ENCODE data around the gene SRRM1.
"Not testable (repeated sequence)": the region's sequence is repeated elsewhere in the genome, so short reads cannot be mapped to it uniquely, and the experiment has no call there.

The SRRM1 gene

GRCh38 chr1:24696041-24696755, 53.1 kb downstream of the SRRM1 start:
- no peak for DNase-seq

GRCh38 chr1:24696756-24697330, 53.7 kb downstream of the SRRM1 start:
- no peak for DNase-seq

DNA sequence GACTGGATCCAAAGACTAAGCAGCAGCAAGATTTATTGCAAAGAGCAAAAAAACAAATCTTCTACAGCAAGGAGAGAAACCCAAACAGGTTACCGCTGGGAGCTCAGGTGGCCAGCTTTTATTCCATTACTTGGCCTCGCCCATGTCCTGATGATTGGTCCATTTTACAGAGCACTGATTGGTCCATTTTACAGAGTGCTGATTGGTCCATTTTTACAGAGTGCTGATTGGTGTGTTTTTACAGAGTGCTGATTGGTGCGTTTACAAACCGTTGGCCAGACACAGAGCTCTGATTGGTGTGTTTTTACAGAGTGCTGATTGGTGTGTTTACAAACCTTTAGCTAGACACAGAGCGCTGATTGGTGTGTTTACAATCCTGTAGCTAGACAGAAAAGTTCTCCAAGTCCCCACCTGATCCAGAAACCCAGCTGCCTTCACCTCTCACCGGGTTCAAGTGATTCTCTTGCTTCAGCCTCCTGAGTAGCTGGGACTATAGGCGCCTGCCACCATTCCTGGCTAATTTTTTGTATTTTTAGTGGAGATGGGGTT, 54.4 kb downstream of the SRRM1 start:
- peak; percentile 12 for DNase-seq

DNA sequence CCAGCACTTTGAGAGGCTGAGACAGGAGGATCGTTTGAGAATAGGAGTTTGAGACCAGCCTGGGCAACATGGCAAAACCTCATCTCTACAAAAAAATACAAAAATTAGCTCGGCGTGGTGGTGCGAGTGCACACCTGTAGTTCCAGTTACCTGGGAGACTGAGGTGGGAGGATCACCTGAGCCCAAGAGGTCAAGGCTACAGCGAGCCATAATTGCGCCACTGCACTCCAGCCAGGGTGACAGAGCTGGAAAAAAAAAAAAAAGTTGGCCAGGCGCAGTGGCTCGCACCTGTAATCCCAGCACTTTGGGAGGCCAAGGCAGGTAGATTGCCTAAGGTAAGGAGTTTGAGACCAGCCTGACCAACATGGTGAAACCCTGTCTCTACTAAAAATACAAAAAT, 55.2 kb downstream of the SRRM1 start:
- not testable (repeated sequence) for DNase-seq

- no peak for DNase-seq
Measured at GRCh38 chr1:24699628-24700027, 56.5 kb downstream of the SRRM1 start.

GRCh38 chr1:24702511-24703293, 59.6 kb downstream of the SRRM1 start:
- DNase-seq: no peak

- DNase-seq: no peak
Measured at GRCh38 chr1:24704411-24705259, 61.5 kb downstream of the SRRM1 start.

- peak; percentile 47 for DNase-seq
Measured at GRCh38 chr1:24705260-24706073, 62.4 kb downstream of the SRRM1 start.

DNA sequence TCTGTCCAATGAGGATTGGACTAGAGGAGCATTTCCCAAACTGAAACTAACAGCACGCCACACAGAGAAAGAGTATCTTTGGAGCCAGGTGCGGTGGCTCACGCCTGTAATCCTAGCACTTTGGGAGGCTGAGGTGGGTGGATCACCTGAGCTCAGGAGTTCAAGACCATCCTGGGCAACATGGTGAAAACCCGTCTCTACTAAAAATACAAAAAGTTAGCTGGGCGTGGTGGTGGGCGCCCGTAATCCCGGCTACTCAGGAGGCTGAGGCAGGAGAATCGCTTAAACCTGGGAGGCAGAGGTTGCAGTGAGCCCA, 62.9 kb downstream of the SRRM1 start:
- DNase-seq: not testable (repeated sequence)

DNA sequence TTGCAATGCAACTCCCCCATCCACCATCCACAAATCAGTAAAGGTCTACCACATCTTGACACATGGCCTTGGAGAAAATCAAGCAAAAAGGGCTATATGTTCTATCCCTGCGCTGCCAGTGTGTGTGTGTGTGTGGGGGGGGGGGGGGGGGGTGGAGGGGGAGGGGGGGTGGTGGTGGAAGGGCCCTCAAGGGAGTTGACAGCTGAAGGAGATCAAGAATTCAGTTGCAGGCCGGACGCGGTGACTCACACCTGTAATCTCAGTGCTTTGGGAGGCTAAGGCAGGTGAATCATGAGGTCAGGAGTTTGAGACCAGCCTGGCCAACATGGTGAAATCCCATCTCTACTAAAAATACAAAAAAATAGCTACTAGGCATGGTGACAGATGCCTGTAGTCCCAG, 64.6 kb downstream of the SRRM1 start:
- DNase-seq: no peak

DNA sequence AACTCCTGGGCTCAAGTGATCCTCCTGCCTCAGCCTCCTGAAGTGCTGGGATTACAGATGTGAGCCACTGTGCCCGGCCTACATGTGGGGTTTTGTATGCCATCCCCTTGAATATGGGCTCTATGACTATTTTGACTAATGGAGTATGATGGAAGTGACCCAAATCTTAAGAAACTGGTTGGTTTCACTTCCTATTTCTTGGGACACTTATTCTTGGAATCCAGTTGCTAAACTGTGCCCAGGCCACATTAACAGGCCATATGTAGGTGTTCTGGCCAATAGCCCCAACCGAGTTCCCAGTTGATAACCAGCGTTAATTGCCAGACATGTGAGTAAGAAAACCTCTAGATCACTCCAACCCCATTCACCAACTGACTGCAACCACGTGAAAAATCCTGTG, 65.8 kb downstream of the SRRM1 start:
- peak; percentile 7 for DNase-seq

- peak; percentile 16 for DNase-seq
Measured at GRCh38 chr1:24709791-24710441, 66.8 kb downstream of the SRRM1 start.

GRCh38 chr1:24711329-24711728, 68.2 kb downstream of the SRRM1 start:
- no peak for DNase-seq

DNA sequence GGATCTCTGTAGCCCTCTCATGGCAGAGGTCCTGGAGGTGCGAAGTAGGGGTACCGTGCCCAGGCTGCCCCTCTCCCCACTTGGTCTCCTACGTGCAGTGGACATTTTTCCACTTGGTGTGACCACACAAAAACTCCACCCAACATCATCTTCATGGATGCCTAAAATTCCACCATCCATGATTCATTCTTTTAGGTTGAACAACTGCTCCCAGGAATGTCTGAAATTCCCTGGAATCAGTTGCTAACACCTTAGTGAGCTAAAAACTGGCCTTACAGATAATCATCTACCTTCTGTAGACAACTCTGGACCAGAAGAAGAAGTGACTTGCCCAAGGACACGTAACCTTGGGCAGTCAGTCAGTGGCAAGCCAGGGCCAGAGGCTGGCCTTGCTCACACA, 70.1 kb downstream of the SRRM1 start:
- no peak for DNase-seq

- no peak for DNase-seq
Measured at GRCh38 chr1:24713736-24714135, 70.6 kb downstream of the SRRM1 start.

GRCh38 chr1:24714859-24715520, 71.9 kb downstream of the SRRM1 start:
- no peak for DNase-seq

DNA sequence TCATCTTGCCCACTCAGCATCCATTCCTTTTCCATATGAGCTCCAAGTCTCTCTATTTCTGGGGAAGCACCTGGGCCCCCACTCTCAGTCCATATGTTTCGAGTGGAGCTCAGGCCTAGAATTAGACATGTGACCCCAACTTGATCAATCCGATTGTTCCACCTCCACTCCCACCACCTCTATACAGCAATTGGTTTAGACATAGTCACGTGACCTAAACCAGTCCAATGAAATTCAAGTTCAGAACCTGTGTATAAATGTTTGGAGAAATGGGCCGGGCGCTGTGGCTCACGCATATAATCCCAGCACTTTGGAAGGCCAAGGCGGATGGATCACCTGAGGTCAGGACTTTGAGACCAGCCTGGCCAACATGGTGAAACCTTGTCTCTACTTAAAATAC, 72.6 kb downstream of the SRRM1 start:
- DNase-seq: no peak

GRCh38 chr1:24717887-24718650, 75.0 kb downstream of the SRRM1 start:
- no peak for DNase-seq

DNA sequence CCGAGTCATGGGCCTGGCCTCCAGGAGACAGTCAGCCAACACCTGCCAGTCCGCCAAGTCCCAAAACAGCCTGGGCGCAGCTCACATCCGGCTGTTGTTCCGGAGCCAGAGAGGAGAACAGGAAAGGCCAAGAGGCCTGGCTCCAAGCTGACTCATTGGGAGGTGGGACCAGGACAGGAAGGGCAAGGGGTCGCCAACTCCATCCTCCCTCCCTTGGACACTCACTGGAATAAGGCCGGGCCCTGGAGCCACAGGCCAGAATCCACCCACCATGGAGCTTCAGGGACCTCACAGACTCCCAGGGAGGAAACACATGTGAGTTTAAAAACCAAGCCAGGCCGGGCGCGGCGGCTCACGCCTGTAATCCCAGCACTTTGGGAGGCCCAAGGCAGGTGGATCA, 77.0 kb downstream of the SRRM1 start:
- DNase-seq: no peak

DNA sequence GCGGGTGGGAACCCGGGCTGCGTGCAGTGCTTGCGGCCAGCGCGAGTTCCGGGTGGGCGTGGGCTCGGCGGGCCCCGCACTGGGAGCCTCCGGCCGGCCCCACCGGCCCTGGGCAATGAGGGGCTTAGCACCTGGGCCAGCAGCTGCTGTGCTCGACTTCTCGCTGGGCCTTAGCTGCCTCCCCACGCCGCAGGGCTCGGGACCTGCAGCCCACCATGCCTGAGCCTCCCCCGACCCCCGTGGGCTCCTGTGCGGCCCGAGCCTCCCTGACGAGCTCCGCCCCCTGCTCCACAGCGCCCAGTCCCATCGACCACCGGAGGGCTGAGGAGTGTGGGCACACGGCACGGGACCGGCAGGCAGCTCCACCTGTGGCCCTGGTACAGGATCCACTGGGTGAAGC, 78.4 kb downstream of the SRRM1 start:
- DNase-seq: no peak
